Measurements from ENCODE around the gene SREBF1. TPM values are rescaled to one million over a fixed set of nuclear protein-coding genes. Genes with fewer than 3 reads are reported as not detected.

SREBF1 gene
- total and polyA plus RNA-seq, 2 experiments from 2014 or later, result 39.6 to 85.3 TPM

DNA sequence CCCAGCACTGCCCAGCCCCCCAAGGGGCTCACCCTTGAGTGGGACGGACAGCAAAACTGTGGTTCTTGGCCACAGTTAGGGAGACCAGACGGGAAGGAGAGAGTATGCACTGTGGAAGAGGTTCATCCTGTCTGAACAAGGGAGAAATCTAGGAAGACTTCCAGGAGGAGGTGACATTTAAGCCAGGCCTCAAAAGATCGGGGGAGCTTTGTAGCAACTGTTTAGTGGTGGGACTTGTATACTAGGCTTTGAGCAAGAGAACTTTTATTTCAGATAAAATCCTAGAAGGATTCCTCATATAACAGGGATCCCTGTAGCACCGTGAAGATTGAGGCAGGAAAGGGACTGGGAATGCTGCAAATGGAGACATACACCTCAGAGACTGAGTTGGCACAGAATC lies 30.8 kb downstream of the SREBF1 start:
- Histone ChIP-seq H3K4me2 (no peak overlapping the region), H3K27me3 (ENCODE audit: insufficient read depth) (peaks cover 26% of the 10 kb centered on the region), H3K9me2 (ENCODE audit: insufficient read depth) (no peaks in the 10 kb centered on the region), H3F3A (replicated peaks; ENCODE audit: low read depth) (0 out of 2 replicates have a peak, but pooled peaks cover 3% of the 10 kb centered on the region), H3K36me3 (ENCODE audit: insufficient read depth) (no peaks in the 10 kb centered on the region), H3K79me2 (replicated peaks; ENCODE audit: insufficient read depth) (no peaks in the 10 kb centered on the region), H3K4me1 (ENCODE audit: insufficient read depth) (peaks cover 8% of the 10 kb centered on the region; the same call in 1 of the 2 replicates), H3K4me3 (no peak overlapping the region), H3K27ac (ENCODE audit: low read depth) (no peak overlapping the region), H4K20me1 (replicated peaks; ENCODE audit: insufficient read depth) (no peaks in the 10 kb centered on the region; the same call in 1 of the 2 replicates), H2AFZ (no peak overlapping the region)
- no peak overlapping the region for H3K4me3 Mint-ChIP-seq
- TF ChIP-seq STAT1 (IDR thresholded peaks at IDR 0.05; ENCODE audit: unreplicated experiment) (no peak), ZNF462 (CRISPR knock-in tag; IDR thresholded peaks at IDR 0.05) (no peak), ZNF331 (CRISPR knock-in tag; IDR thresholded peaks at IDR 0.05; ENCODE audit: low read depth) (no peak), EZH2 (IDR thresholded peaks at IDR 0.05; ENCODE audit: low read depth, unreplicated experiment) (no peak), EZH2phosphoT487 (IDR thresholded peaks at IDR 0.05; ENCODE audit: unreplicated experiment) (no peak), ZNF114 (CRISPR knock-in tag; IDR thresholded peaks at IDR 0.05) (no peak), JUNB (IDR thresholded peaks at IDR 0.05; ENCODE audit: unreplicated experiment) (no peak), POLR2AphosphoS5 (IDR thresholded peaks at IDR 0.05; ENCODE audit: low read depth) (no peak), NANOG (IDR thresholded peaks at IDR 0.05; ENCODE audit: borderline replicate concordance) (no peak)
- TF ChIP-seq, protein P1, sequence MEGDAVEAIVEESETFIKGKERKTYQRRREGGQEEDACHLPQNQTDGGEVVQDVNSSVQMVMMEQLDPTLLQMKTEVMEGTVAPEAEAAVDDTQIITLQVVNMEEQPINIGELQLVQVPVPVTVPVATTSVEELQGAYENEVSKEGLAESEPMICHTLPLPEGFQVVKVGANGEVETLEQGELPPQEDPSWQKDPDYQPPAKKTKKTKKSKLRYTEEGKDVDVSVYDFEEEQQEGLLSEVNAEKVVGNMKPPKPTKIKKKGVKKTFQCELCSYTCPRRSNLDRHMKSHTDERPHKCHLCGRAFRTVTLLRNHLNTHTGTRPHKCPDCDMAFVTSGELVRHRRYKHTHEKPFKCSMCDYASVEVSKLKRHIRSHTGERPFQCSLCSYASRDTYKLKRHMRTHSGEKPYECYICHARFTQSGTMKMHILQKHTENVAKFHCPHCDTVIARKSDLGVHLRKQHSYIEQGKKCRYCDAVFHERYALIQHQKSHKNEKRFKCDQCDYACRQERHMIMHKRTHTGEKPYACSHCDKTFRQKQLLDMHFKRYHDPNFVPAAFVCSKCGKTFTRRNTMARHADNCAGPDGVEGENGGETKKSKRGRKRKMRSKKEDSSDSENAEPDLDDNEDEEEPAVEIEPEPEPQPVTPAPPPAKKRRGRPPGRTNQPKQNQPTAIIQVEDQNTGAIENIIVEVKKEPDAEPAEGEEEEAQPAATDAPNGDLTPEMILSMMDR (conservative IDR thresholded peaks at IDR 0.05; ENCODE audit: low read depth in 2 of 2), result no peak
- TF ChIP-seq, protein P2, sequence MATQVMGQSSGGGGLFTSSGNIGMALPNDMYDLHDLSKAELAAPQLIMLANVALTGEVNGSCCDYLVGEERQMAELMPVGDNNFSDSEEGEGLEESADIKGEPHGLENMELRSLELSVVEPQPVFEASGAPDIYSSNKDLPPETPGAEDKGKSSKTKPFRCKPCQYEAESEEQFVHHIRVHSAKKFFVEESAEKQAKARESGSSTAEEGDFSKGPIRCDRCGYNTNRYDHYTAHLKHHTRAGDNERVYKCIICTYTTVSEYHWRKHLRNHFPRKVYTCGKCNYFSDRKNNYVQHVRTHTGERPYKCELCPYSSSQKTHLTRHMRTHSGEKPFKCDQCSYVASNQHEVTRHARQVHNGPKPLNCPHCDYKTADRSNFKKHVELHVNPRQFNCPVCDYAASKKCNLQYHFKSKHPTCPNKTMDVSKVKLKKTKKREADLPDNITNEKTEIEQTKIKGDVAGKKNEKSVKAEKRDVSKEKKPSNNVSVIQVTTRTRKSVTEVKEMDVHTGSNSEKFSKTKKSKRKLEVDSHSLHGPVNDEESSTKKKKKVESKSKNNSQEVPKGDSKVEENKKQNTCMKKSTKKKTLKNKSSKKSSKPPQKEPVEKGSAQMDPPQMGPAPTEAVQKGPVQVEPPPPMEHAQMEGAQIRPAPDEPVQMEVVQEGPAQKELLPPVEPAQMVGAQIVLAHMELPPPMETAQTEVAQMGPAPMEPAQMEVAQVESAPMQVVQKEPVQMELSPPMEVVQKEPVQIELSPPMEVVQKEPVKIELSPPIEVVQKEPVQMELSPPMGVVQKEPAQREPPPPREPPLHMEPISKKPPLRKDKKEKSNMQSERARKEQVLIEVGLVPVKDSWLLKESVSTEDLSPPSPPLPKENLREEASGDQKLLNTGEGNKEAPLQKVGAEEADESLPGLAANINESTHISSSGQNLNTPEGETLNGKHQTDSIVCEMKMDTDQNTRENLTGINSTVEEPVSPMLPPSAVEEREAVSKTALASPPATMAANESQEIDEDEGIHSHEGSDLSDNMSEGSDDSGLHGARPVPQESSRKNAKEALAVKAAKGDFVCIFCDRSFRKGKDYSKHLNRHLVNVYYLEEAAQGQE (IDR thresholded peaks at IDR 0.05; ENCODE audit: unreplicated experiment), result no peak
- TF ChIP-seq, protein P3, sequence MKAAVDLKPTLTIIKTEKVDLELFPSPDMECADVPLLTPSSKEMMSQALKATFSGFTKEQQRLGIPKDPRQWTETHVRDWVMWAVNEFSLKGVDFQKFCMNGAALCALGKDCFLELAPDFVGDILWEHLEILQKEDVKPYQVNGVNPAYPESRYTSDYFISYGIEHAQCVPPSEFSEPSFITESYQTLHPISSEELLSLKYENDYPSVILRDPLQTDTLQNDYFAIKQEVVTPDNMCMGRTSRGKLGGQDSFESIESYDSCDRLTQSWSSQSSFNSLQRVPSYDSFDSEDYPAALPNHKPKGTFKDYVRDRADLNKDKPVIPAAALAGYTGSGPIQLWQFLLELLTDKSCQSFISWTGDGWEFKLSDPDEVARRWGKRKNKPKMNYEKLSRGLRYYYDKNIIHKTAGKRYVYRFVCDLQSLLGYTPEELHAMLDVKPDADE (IDR thresholded peaks at IDR 0.05), result no peak
- H3K36me3 Mint-ChIP-seq (ENCODE audit: low read depth), result no peaks in the 10 kb centered on the region
- H3K4me1 Mint-ChIP-seq, result peaks cover 8% of the 10 kb centered on the region; the same call in 2 of the 3 replicates
- DNase-seq (ENCODE audit: low spot score) (no peak), ATAC-seq (no peak)
- H3K27me3 Mint-ChIP-seq (ENCODE audit: insufficient read depth, low read depth, poor library complexity), result peaks cover 29% of the 10 kb centered on the region
- no peak overlapping the region for H3K27ac Mint-ChIP-seq
- H3K9me3 Mint-ChIP-seq, result no peaks in the 10 kb centered on the region; the same call in 2 of the 3 replicates
